HepG2 (cell line): ENCODE results near the gene CSNK1G3. TPM values are rescaled to one million over a fixed set of nuclear protein-coding genes. Genes with fewer than 3 reads are reported as not detected.
A peak's percentile ranks its signal among the peaks of the same experiment; 100 is the strongest.

Experiments used
- ATAC-seq: fragments of 200-7000 bp; cut with Tn5 transposase; 3 replicates; pipeline ENCODE4 v1.9.1; 2020; ENCODE audit warnings: mild to moderate bottlenecking, moderate library complexity
- BruUV-seq: library from RNA; stranded (reverse); fragments of 400-500 nt; replicated peaks from 2 replicates; lab custom pipeline; 2021; lab: Mats Ljungman, UMichigan
- CTCF ChIA-PET: fragments of 300-600 bp; formaldehyde crosslinking; extraction: SDS; loops from one replicate; lab custom pipeline; 2021; ENCODE audit warnings: low total read pairs, inconsistent platforms, low intra/inter-chr PET ratio; lab: Yijun Ruan, JAX
- POLR2A ChIA-PET: fragments of 350-600 bp; sonication (Branson Sonifier 250); formaldehyde crosslinking; loops from one replicate; lab custom pipeline; 2020; ENCODE audit warnings: antibody characterized with exemption, inconsistent platforms; lab: Yijun Ruan, JAX
- DNase-seq: peaks from one replicate; pipeline ENCODE4 v3.0.0-alpha.2; 2015; ENCODE audit warnings: low spot score
- FAIRE-seq: peaks from 3 replicates; lab custom pipeline; 2011; peaks lifted over from hg19 to GRCh38; lab: Jason Lieb, UNC
- H2AFZ ChIP-seq: one replicate; pipeline ENCODE4 v1.6.1; 2011; ENCODE audit warnings: low read length, inconsistent platforms
- H3K27ac ChIP-seq: fragments of 300-600 bp; 3 replicates; pipeline ENCODE4 v1.8.0; 2011; ENCODE audit warnings: mixed run types, mild to moderate bottlenecking, mixed read lengths, low read length, inconsistent platforms; ENCODE audit not compliant: insufficient read depth; ENCODE audit errors: extremely low read length
- H3K27me3 ChIP-seq, 2 experiments: fragments of 200-600 bp in 1 of 2; 2 replicates in 1 of 2; 3 replicates in 1 of 2; pipeline versions ENCODE4 v1.6.0 to v1.8.0; 2011; ENCODE audit warnings: low read length in 2 of 2, mild to moderate bottlenecking in 2 of 2, moderate library complexity in 2 of 2, inconsistent platforms in 1 of 2; ENCODE audit not compliant: insufficient read depth in 2 of 2, control insufficient read depth in 1 of 2
- H3K36me3 ChIP-seq, 2 experiments: fragments of 200-600 bp in 1 of 2; replicated peaks in 1 of 2; 2 replicates in 1 of 2; 3 replicates in 1 of 2; pipeline versions ENCODE4 v1.5.1 to v1.8.0; 2011; ENCODE audit warnings: low read length in 2 of 2, inconsistent platforms in 1 of 2; ENCODE audit not compliant: insufficient read depth in 2 of 2, control insufficient read depth in 1 of 2
- H3K4me1 ChIP-seq: 2 replicates; pipeline ENCODE4 v1.5.1; 2012; ENCODE audit warnings: low read length, inconsistent platforms; ENCODE audit not compliant: insufficient read depth
- H3K4me2 ChIP-seq: 2 replicates; pipeline ENCODE4 v1.6.0; 2011; ENCODE audit warnings: low read depth, low read length, inconsistent platforms
- H3K4me3 ChIP-seq, 3 experiments: fragments of 200-600 bp in 1 of 3; sonication (generic), shearing (Covaris generic) in 1 of 3; replicated peaks in 1 of 3; 2 replicates each; pipeline ENCODE4 v1.5.1; 2011 to 2016; ENCODE audit warnings: low read length in 3 of 3, inconsistent platforms in 2 of 3, low read depth in 2 of 3, mild to moderate bottlenecking in 2 of 3, control low read depth in 1 of 3, mixed read lengths in 1 of 3; ENCODE audit not compliant: insufficient read depth in 1 of 3
- H3K79me2 ChIP-seq: one replicate; pipeline ENCODE4 v1.6.1; 2011; ENCODE audit warnings: low read length, inconsistent platforms; ENCODE audit not compliant: insufficient read depth
- H3K9ac ChIP-seq: 2 replicates; pipeline ENCODE4 v1.6.0; 2011; ENCODE audit warnings: mild to moderate bottlenecking, low read depth, low read length, inconsistent platforms; ENCODE audit not compliant: insufficient read depth
- H3K9me3 ChIP-seq: 2 replicates; pipeline ENCODE4 v1.5.1; 2012; ENCODE audit warnings: mild to moderate bottlenecking, low read length
- H4K20me1 ChIP-seq: 2 replicates; pipeline ENCODE4 v1.6.0; 2011; ENCODE audit warnings: inconsistent platforms, mild to moderate bottlenecking, low read length, moderate library complexity; ENCODE audit not compliant: insufficient read depth
- CHCHD3 ChIP-seq: sonication (generic); formaldehyde crosslinking; IDR thresholded peaks from 2 replicates; pipeline ENCODE4 v1.8.0; 2022; ENCODE audit warnings: mild to moderate bottlenecking, missing genetic modification reagents, moderate library complexity
- MEF2D ChIP-seq: sonication (generic); formaldehyde crosslinking; IDR thresholded peaks from 2 replicates; pipeline ENCODE4 v1.5.1; 2020; ENCODE audit warnings: mild to moderate bottlenecking, missing genetic modification reagents
- TOPORS ChIP-seq: sonication (generic); formaldehyde crosslinking; IDR thresholded peaks from 2 replicates; pipeline ENCODE4 v1.8.0; 2023; ENCODE audit warnings: mild to moderate bottlenecking, missing genetic modification reagents
- U2AF1 ChIP-seq: fragments of 200-400 bp; formaldehyde crosslinking; optimal IDR thresholded peaks from 2 replicates; pipeline ENCODE3; 2017; ENCODE audit warnings: mild to moderate bottlenecking, low read depth, low read length
- ZMYM4 ChIP-seq: sonication (generic); formaldehyde crosslinking; IDR thresholded peaks from 2 replicates; pipeline ENCODE4 v1.8.1; 2023; ENCODE audit warnings: mild to moderate bottlenecking, missing genetic modification reagents
- WGBS: methylation state at CpG from one replicate; pipeline ENCODE4 v1.1.6; 2017; ENCODE audit warnings: low lambda C conversion rate; 5-methylcytosine and 5-hydroxymethylcytosine counted together
- in situ Hi-C: cut with HindIII; loops from 2 replicates; pipeline ENCODE4 v1.10.0; 2017; ENCODE audit warnings: low pct_unique_long_range_greater_than_20kb; ENCODE audit not compliant: extremely low pct_ligation_motif_present
- intact Hi-C: fragments of 100-400 bp; cut with micrococcal nuclease; formaldehyde crosslinking; loops from one replicate; pipeline ENCODE4 v1.10.0; 2022; ENCODE audit not compliant: unreplicated experiment
- polyA plus RNA-seq, 8 experiments: library from polyadenylated mRNA; depleted of rRNA in 3 of 8; stranded (reverse) in 7 of 8; unstranded in 1 of 8; fragments of >200 nt; fragmentation: Illumina TruSeq in 4 of 8; extraction: Trizol in 4 of 8; gene quantifications; 2 replicates each; pipeline versions ENCODE4 v1.2.1 to v1.2.3, GENCODE V29; 2011 to 2016; ENCODE audit warnings: low read depth in 4 of 8, missing spikeins in 1 of 8, mixed read lengths in 1 of 8; ENCODE audit not compliant: insufficient read depth in 1 of 8
- total RNA-seq, 5 experiments: library from RNA; depleted of rRNA; stranded (reverse); fragments of >200 nt; fragmentation: Illumina TruSeq; extraction: Trizol; gene quantifications; 2 replicates each; pipeline ENCODE4 v1.2.3, GENCODE V29; 2016; ENCODE audit warnings: low read depth in 1 of 5
- TF ChIP-seq, protein P1 (sequence below): IDR thresholded peaks from 2 replicates; pipeline ENCODE4 v1.6.1; 2016; ENCODE audit warnings: low read depth
- TF ChIP-seq, protein P2 (sequence below): sonication (generic); formaldehyde crosslinking; IDR thresholded peaks from 2 replicates; pipeline ENCODE4 v1.5.0; 2020; ENCODE audit warnings: mild to moderate bottlenecking, missing genetic modification reagents, moderate library complexity
- TF ChIP-seq, protein P3 (sequence below): sonication (generic); formaldehyde crosslinking; IDR thresholded peaks from 2 replicates; pipeline ENCODE4 v1.5.1; 2020; ENCODE audit warnings: missing genetic modification reagents, mild to moderate bottlenecking, borderline replicate concordance
- TF ChIP-seq, protein P4 (sequence below): sonication (generic); formaldehyde crosslinking; IDR thresholded peaks from 2 replicates; pipeline ENCODE4 v1.5.0; 2020; ENCODE audit warnings: missing genetic modification reagents

CSNK1G3 gene
- total and polyA plus RNA-seq, 2 of the 13 experiments (the other 11 are each of a cell fraction or from before 2014, with no cell fraction given): 11.3 to 31.5 TPM

DNA sequence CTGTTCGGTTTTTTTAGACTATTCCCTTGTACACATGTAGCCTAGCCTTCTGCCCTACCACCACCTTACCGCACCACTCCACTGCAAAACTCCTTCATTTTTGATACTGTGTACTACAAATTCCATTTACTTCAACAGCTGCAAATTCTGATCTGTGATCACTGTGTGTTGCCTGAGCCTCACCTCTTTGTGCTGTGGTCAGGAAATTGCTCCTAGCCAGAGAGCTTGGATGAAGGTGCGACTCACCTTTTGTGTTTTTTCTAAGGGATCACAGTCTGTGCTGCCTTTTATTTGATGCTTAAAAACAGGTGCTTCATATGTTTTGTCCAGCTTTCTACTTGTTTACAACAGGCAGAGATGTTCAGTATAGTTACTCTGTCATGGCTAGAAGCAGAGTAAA is 31.5 kb downstream of the CSNK1G3 start:
- no TSS peak for BruUV-seq

DNA sequence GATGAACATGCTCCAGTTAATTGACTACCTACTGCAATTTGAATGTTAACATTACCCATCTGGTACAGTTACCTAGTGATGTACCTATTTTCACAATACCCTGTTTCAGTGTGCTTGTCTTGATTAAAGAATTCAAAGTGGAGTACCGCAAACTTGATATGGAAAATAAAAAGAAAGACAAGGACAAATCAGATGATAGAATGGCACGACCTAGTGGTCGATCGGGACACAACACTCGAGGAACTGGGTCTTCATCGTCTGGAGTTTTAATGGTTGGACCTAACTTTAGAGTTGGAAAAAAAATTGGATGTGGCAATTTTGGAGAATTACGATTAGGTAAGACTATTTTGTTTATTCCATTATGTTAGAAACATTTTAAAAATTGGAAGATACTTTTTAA is 33.5 kb downstream of the CSNK1G3 start:
- no TSS peak for BruUV-seq
- peaks cover 24% of the 10 kb centered on the region for H3K79me2 ChIP-seq
- DNase-seq (no peak), FAIRE-seq (no peak), ATAC-seq (no peak)
- H3K9ac ChIP-seq: no peak overlapping the region
- H3K36me3 ChIP-seq: peaks cover 1 to 7% of the 10 kb centered on the region in 2 experiments; a peak in 3 of 5 replicates
- ChIA-PET CTCF (no interaction called here), POLR2A (no interaction called here)
- peaks cover 8% of the 10 kb centered on the region; the same call in 1 of the 2 replicates for H4K20me1 ChIP-seq
- no peak overlapping the region for H3K4me2 ChIP-seq
- peaks cover 10% of the 10 kb centered on the region for H3K4me1 ChIP-seq
- in situ Hi-C loops (no loop called here), intact Hi-C loops (no loop called here)
- H3K27ac ChIP-seq: no peak overlapping the region
- TF ChIP-seq MEF2D (CRISPR knock-in tag) (no peak), TOPORS (CRISPR knock-in tag) (no peak), CHCHD3 (CRISPR knock-in tag) (no peak), ZMYM4 (CRISPR knock-in tag) (0 out of 2 replicates have a peak, but pooled peaks have one; percentile 35)
- TF ChIP-seq, protein P1, sequence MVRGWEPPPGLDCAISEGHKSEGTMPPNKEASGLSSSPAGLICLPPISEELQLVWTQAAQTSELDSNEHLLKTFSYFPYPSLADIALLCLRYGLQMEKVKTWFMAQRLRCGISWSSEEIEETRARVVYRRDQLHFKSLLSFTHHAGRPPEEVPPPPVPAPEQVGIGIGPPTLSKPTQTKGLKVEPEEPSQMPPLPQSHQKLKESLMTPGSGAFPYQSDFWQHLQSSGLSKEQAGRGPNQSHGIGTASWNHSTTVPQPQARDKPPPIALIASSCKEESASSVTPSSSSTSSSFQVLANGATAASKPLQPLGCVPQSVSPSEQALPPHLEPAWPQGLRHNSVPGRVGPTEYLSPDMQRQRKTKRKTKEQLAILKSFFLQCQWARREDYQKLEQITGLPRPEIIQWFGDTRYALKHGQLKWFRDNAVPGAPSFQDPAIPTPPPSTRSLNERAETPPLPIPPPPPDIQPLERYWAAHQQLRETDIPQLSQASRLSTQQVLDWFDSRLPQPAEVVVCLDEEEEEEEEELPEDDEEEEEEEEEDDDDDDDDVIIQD: peak; percentile 84
- TF ChIP-seq, protein P2, sequence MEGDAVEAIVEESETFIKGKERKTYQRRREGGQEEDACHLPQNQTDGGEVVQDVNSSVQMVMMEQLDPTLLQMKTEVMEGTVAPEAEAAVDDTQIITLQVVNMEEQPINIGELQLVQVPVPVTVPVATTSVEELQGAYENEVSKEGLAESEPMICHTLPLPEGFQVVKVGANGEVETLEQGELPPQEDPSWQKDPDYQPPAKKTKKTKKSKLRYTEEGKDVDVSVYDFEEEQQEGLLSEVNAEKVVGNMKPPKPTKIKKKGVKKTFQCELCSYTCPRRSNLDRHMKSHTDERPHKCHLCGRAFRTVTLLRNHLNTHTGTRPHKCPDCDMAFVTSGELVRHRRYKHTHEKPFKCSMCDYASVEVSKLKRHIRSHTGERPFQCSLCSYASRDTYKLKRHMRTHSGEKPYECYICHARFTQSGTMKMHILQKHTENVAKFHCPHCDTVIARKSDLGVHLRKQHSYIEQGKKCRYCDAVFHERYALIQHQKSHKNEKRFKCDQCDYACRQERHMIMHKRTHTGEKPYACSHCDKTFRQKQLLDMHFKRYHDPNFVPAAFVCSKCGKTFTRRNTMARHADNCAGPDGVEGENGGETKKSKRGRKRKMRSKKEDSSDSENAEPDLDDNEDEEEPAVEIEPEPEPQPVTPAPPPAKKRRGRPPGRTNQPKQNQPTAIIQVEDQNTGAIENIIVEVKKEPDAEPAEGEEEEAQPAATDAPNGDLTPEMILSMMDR (CRISPR knock-in tag): 0 out of 2 replicates have a peak, but pooled peaks have one; percentile 6
- TF ChIP-seq, protein P3, sequence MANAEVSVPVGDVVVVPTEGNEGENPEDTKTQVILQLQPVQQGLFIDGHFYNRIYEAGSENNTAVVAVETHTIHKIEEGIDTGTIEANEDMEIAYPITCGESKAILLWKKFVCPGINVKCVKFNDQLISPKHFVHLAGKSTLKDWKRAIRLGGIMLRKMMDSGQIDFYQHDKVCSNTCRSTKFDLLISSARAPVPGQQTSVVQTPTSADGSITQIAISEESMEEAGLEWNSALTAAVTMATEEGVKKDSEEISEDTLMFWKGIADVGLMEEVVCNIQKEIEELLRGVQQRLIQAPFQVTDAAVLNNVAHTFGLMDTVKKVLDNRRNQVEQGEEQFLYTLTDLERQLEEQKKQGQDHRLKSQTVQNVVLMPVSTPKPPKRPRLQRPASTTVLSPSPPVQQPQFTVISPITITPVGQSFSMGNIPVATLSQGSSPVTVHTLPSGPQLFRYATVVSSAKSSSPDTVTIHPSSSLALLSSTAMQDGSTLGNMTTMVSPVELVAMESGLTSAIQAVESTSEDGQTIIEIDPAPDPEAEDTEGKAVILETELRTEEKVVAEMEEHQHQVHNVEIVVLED (CRISPR knock-in tag): no peak
- no peak overlapping the region for H2AFZ ChIP-seq
- no peaks in the 10 kb centered on the region for H3K9me3 ChIP-seq
- H3K27me3 ChIP-seq: no peaks in the 10 kb centered on the region
- WGBS: 98% methylated on average over 7 of the region's 7 CpGs
- no peak overlapping the region for H3K4me3 ChIP-seq

More for the DNA sequence above, 31.5 kb downstream of the CSNK1G3 start:
- H3K4me2 ChIP-seq: no peak overlapping the region
- in situ Hi-C loops (no loop called here), intact Hi-C loops (no loop called here)
- H3K27me3 ChIP-seq: no peaks in the 10 kb centered on the region
- CTCF ChIA-PET: no interaction called here
- ATAC-seq: no peak; the same call in 2 of the 3 replicates
- DNase-seq: no peak
- H3K27ac ChIP-seq: no peak overlapping the region
- no peak overlapping the region for H3K9ac ChIP-seq
- H3K9me3 ChIP-seq: no peaks in the 10 kb centered on the region
- H3K36me3 ChIP-seq: peaks cover 1 to 7% of the 10 kb centered on the region in 2 experiments; a peak in 2 of 5 replicates
- FAIRE-seq: no peak
- H3K4me3 ChIP-seq: no peak overlapping the region
- POLR2A ChIA-PET: interaction anchor here (1.5 kb wide), 1 partner anchor 31 kb away, joined by 4 read pairs; the partner anchor contains the start of gene CSNK1G3
- no peak for TF ChIP-seq U2AF1
- TF ChIP-seq, protein P4, sequence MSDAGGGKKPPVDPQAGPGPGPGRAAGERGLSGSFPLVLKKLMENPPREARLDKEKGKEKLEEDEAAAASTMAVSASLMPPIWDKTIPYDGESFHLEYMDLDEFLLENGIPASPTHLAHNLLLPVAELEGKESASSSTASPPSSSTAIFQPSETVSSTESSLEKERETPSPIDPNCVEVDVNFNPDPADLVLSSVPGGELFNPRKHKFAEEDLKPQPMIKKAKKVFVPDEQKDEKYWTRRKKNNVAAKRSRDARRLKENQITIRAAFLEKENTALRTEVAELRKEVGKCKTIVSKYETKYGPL: no peak
- peaks cover 37% of the 10 kb centered on the region for H3K79me2 ChIP-seq
- peaks cover 8% of the 10 kb centered on the region; the same call in 1 of the 2 replicates for H4K20me1 ChIP-seq
- peaks cover 10% of the 10 kb centered on the region for H3K4me1 ChIP-seq
- 97% methylated on average over 3 of the region's 3 CpGs for WGBS
- no peak overlapping the region for H2AFZ ChIP-seq
